Measurements from ENCODE around the gene JMJD1C. TPM values are rescaled to one million over a fixed set of nuclear protein-coding genes. Genes with fewer than 3 reads are reported as not detected.
"Not testable (repeated sequence)": the region's sequence is repeated elsewhere in the genome, so short reads cannot be mapped to it uniquely, and the experiment has no call there.

Gene JMJD1C
- total RNA-seq, 1 experiment from 2014 or later = 62.5 TPM

DNA sequence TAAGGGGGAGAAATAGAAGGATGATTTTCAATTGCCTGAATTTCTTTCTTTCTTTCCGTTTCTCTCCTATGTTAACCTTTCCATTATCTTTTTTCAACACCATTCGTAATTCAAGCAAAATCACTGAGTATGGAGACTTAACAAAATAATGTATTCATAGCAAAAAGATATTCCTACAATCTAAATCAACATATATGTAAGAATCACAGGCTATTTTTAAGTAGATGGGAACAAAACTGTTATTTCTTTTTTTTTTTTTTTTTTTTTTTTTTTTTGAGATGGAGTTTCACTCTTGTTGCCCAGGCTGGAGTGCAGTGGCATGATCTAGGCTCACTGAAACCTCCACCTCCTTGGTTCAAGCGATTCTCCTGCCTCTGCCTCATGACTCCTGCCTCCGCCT is 27.2 kb upstream of the JMJD1C start:
- no peak for DNase-seq (ENCODE audit: low read depth in 1 of 2, low spot score in 2 of 2)
- H3K27me3 ChIP-seq (replicated peaks) = no peaks in the 10 kb centered on the region
- H3K4me1 ChIP-seq (replicated peaks) = 0 out of 2 replicates have a peak, but pooled peaks cover 9% of the 10 kb centered on the region
- no peaks in the 10 kb centered on the region for H3K9me3 ChIP-seq (replicated peaks)
- H3K36me3 ChIP-seq = peaks cover 6% of the 10 kb centered on the region; the same call in 1 of the 2 replicates
- no peak overlapping the region for H3K27ac ChIP-seq
- no peak overlapping the region for H3K4me3 ChIP-seq

- H3K36me3 ChIP-seq; H3K4me1 ChIP-seq (replicated peaks); H3K27me3 ChIP-seq (replicated peaks); H3K9me3 ChIP-seq (replicated peaks); H3K27ac ChIP-seq; DNase-seq (ENCODE audit: low read depth in 1 of 2, low spot score in 2 of 2); H3K4me3 ChIP-seq: not testable (repeated sequence)
Observed at GRCh38 chr10:63492317-63492690, 26.5 kb upstream of the JMJD1C start.

GRCh38 chr10:63491588-63492316 is 26.0 kb upstream of the JMJD1C start:
- Histone ChIP-seq H3K27me3 (replicated peaks) (no peaks in the 10 kb centered on the region), H3K4me3 (no peak overlapping the region), H3K36me3 (peaks cover 5% of the 10 kb centered on the region; the same call in 1 of the 2 replicates), H3K9me3 (replicated peaks) (no peaks in the 10 kb centered on the region), H3K4me1 (replicated peaks) (0 out of 2 replicates have a peak, but pooled peaks cover 9% of the 10 kb centered on the region), H3K27ac (no peak overlapping the region; the same call in 1 of the 2 replicates)
- DNase-seq (ENCODE audit: low read depth in 1 of 2, low spot score in 2 of 2) = no peak

- Histone ChIP-seq H3K36me3 (0 out of 2 replicates have a peak, but pooled peaks cover 3% of the 10 kb centered on the region), H3K27ac (no peak overlapping the region), H3K4me1 (replicated peaks) (0 out of 2 replicates have a peak, but pooled peaks cover 9% of the 10 kb centered on the region), H3K9me3 (replicated peaks) (no peaks in the 10 kb centered on the region), H3K27me3 (replicated peaks) (no peaks in the 10 kb centered on the region), H3K4me3 (no peak overlapping the region)
- no peak for DNase-seq (ENCODE audit: low read depth in 1 of 2, low spot score in 2 of 2)
Observed at GRCh38 chr10:63489838-63490237, 24.1 kb upstream of the JMJD1C start.

GRCh38 chr10:63487990-63488389 is 22.2 kb upstream of the JMJD1C start:
- Histone ChIP-seq H3K9me3 (replicated peaks) (no peaks in the 10 kb centered on the region), H3K27me3 (replicated peaks) (no peaks in the 10 kb centered on the region), H3K36me3 (0 out of 2 replicates have a peak, but pooled peaks cover 3% of the 10 kb centered on the region), H3K4me3 (no peak overlapping the region), H3K4me1 (replicated peaks) (0 out of 2 replicates have a peak, but pooled peaks cover 9% of the 10 kb centered on the region), H3K27ac (no peak overlapping the region)
- no peak for DNase-seq (ENCODE audit: low read depth in 1 of 2, low spot score in 2 of 2)

DNA sequence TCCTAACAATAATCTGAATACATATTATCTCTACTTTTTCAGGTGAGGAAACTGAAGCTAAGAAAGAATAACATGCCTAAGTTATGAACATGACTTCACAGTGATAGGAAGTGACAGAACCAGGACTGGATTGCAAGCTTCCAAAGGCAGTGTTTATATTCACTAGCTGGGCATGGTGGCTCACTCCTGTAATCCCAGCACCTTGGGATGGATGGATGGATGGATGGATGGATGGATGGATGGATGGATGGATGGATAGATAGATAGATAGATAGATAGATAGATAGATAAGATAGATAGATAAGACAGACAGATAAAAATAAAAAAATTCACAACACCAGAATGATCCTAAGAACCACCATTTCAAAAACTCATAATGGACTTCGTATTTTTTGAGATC is 18.2 kb upstream of the JMJD1C start:
- H3K27me3 ChIP-seq (replicated peaks) = no peaks in the 10 kb centered on the region
- H3K27ac ChIP-seq = no peak overlapping the region
- DNase-seq (ENCODE audit: low read depth in 1 of 2, low spot score in 2 of 2) = no peak
- peaks cover 9% of the 10 kb centered on the region for H3K4me1 ChIP-seq (replicated peaks)
- no peaks in the 10 kb centered on the region for H3K9me3 ChIP-seq (replicated peaks)
- H3K4me3 ChIP-seq = no peak overlapping the region
- 0 out of 2 replicates have a peak, but pooled peaks cover 3% of the 10 kb centered on the region for H3K36me3 ChIP-seq

DNA sequence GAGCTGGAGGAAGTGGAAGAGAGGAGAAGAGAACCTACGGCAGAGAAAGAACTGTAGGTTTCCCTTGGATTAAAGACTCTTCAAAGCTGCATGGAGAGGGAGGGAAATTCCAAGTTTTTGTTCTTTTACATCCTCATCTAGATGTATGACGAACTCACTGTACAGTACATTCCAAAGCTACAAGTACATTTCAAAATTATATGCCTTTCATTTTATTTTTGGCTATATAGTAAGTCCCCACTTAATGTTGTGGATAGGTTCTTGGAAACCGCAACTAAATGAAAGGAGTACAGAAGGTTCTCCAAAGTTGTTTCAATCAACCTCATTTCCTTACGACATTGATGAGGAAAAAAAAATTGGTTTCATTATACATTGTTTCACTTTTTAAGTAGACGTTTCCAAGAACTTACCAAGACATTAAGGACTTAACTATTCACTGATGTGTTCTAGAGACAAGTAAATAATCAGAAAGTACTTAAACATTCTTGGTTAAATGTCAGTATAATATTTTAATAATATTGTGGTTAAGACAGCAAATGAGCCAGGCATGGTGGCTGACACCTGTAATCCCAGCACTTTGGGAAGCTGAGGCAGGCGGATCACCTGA is 16.1 kb upstream of the JMJD1C start:
- Histone ChIP-seq H3K27ac (no peak overlapping the region), H3K9me3 (replicated peaks) (no peaks in the 10 kb centered on the region), H3K36me3 (no peaks in the 10 kb centered on the region), H3K27me3 (replicated peaks) (no peaks in the 10 kb centered on the region), H3K4me1 (replicated peaks) (peaks cover 6% of the 10 kb centered on the region), H3K4me3 (no peak overlapping the region)
- no peak for DNase-seq (ENCODE audit: low read depth in 1 of 2, low spot score in 2 of 2)

DNA sequence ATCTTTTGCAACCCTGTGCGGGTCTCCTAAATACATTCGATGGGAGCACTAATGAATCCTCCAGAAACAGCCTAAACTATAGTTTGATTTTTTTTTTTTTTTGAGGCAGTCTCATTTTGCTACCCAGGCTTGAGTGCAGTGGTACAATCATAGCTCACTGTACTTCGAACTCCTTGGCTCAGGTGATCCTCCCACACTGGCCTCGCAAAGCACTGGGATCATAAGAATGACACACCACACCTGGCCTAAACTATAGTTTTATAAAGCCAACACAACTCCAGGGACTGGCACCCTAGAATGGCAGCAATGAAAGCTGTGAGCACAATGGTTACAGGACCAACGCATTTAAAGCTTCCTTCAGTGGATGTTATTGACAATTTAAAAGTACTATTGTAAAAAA is 14.5 kb upstream of the JMJD1C start:
- no peaks in the 10 kb centered on the region for H3K36me3 ChIP-seq
- H3K27me3 ChIP-seq (replicated peaks) = no peaks in the 10 kb centered on the region
- no peak overlapping the region for H3K27ac ChIP-seq
- peaks cover 6% of the 10 kb centered on the region for H3K4me1 ChIP-seq (replicated peaks)
- H3K4me3 ChIP-seq = no peak overlapping the region
- DNase-seq (ENCODE audit: low read depth in 1 of 2, low spot score in 2 of 2) = no peak
- no peaks in the 10 kb centered on the region for H3K9me3 ChIP-seq (replicated peaks)

DNA sequence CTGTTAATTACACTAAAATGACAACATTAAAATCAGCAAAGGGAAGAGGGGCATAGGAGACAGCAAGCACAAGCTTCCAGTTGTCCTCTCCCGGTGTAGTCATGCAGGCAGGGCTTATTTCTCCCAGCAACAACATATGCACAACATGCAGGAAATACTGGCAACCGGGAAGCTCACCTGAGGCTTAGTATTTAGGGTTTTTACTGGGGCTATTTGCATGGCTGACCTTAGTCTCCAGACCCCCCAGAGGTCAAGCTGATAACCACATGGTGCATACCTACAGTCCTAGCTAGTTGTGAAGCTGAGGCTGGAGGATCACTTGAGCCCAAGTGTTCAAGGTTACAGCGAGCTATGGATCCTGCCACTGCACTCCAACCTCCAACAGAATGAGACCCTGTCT is 12.8 kb upstream of the JMJD1C start:
- H3K4me1 ChIP-seq (replicated peaks) = peaks cover 6% of the 10 kb centered on the region
- H3K27me3 ChIP-seq (replicated peaks) = no peaks in the 10 kb centered on the region
- DNase-seq (ENCODE audit: low read depth in 1 of 2, low spot score in 2 of 2) = no peak
- H3K27ac ChIP-seq = no peak overlapping the region
- H3K36me3 ChIP-seq = no peaks in the 10 kb centered on the region; the same call in 1 of the 2 replicates
- no peaks in the 10 kb centered on the region for H3K9me3 ChIP-seq (replicated peaks)
- no peak overlapping the region for H3K4me3 ChIP-seq

- DNase-seq (ENCODE audit: low read depth in 1 of 2, low spot score in 2 of 2) = no peak
- Histone ChIP-seq H3K4me3 (no peak overlapping the region), H3K4me1 (replicated peaks) (peaks cover 6% of the 10 kb centered on the region), H3K9me3 (replicated peaks) (no peaks in the 10 kb centered on the region), H3K27ac (no peak overlapping the region), H3K27me3 (replicated peaks) (no peaks in the 10 kb centered on the region), H3K36me3 (no peaks in the 10 kb centered on the region; the same call in 1 of the 2 replicates)
Observed at GRCh38 chr10:63477927-63478326, 12.2 kb upstream of the JMJD1C start.

DNA sequence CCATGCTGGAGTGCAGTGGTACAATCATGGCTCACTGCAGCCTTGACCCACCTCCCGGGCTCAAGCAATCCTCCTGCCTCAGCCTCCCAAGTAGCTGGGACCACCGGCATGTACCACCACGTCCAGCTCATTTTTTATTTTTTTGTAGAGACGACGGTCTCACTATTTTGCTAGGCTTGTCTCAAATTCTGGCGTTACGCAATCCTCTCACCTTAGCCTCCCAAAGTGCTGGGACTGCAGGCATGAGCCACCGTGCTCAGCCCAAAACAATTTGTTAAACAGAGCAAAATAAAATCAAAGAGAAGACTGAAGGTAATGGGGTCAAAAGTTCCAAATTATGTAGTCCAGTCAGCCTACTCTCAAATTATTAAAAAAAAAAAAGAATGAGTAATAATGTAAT is 8.7 kb upstream of the JMJD1C start:
- no peaks in the 10 kb centered on the region; the same call in 1 of the 2 replicates for H3K36me3 ChIP-seq
- no peak for DNase-seq (ENCODE audit: low read depth in 1 of 2, low spot score in 2 of 2)
- no peaks in the 10 kb centered on the region for H3K27me3 ChIP-seq (replicated peaks)
- no peaks in the 10 kb centered on the region for H3K4me1 ChIP-seq (replicated peaks)
- H3K4me3 ChIP-seq = no peak overlapping the region
- H3K9me3 ChIP-seq (replicated peaks) = no peaks in the 10 kb centered on the region
- H3K27ac ChIP-seq = no peak overlapping the region

GRCh38 chr10:63470928-63471327 is 5.2 kb upstream of the JMJD1C start:
- no peaks in the 10 kb centered on the region for H3K27me3 ChIP-seq (replicated peaks)
- H3K9me3 ChIP-seq (replicated peaks) = no peaks in the 10 kb centered on the region
- H3K4me3 ChIP-seq = no peak overlapping the region
- no peak overlapping the region for H3K27ac ChIP-seq
- H3K36me3 ChIP-seq = peaks cover 2% of the 10 kb centered on the region
- H3K4me1 ChIP-seq (replicated peaks) = no peaks in the 10 kb centered on the region; the same call in 1 of the 2 replicates
- no peak for DNase-seq (ENCODE audit: low read depth in 1 of 2, low spot score in 2 of 2)

DNA sequence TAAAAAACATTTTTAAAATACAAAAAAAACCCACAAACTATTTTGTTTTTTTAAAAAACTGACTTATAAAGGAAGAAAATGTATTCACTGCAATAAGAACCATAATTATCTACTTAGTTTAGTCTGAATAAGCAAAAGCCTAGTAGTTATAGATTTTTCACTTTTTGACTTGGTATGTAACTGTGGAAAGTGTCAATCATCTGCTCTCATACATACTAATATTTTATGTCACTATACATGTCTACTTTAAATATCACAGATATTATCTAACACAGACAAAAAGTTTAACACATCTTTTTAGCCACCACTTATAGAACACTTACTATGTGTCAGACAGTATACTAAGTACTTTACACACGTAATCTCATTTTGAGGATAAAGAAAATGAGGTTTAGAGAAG is 3.2 kb upstream of the JMJD1C start:
- no peaks in the 10 kb centered on the region for H3K9me3 ChIP-seq (replicated peaks)
- H3K36me3 ChIP-seq = peaks cover 11% of the 10 kb centered on the region
- peaks cover 5% of the 10 kb centered on the region; the same call in 1 of the 2 replicates for H3K4me1 ChIP-seq (replicated peaks)
- no peak overlapping the region for H3K27ac ChIP-seq
- no peak overlapping the region for H3K4me3 ChIP-seq
- no peaks in the 10 kb centered on the region for H3K27me3 ChIP-seq (replicated peaks)
- no peak for DNase-seq (ENCODE audit: low read depth in 1 of 2, low spot score in 2 of 2)

GRCh38 chr10:63467841-63468240 is 2.1 kb upstream of the JMJD1C start:
- no peak for DNase-seq (ENCODE audit: low read depth in 1 of 2, low spot score in 2 of 2)
- Histone ChIP-seq H3K4me3 (no peak overlapping the region), H3K27ac (no peak overlapping the region), H3K36me3 (peaks cover 11% of the 10 kb centered on the region), H3K4me1 (replicated peaks) (peaks cover 5% of the 10 kb centered on the region; the same call in 1 of the 2 replicates), H3K9me3 (replicated peaks) (no peaks in the 10 kb centered on the region), H3K27me3 (replicated peaks) (no peaks in the 10 kb centered on the region)

All from SJSA1 (cell line).